K562 (cell line): ENCODE measurements around the gene UBLCP1. TPM values are rescaled to one million over a fixed set of nuclear protein-coding genes. Genes with fewer than 3 reads are reported as not detected.
A peak's percentile ranks its signal among the peaks of the same experiment; 100 is the strongest.
"Not testable (repeated sequence)": the region's sequence is repeated elsewhere in the genome, so short reads cannot be mapped to it uniquely, and the experiment has no call there.

Experiments used
- CC2D1A ChIP-seq: fragments of 450-650 bp; IDR thresholded peaks from 2 replicates; pipeline ENCODE4 v1.6.1; 2017; ENCODE audit warnings: mild to moderate bottlenecking
- JUN ChIP-seq, 2 experiments: sonication (generic) in 1 of 2; formaldehyde crosslinking in 1 of 2; IDR thresholded peaks; 2 replicates each; pipeline versions ENCODE4 v1.6.1 to v1.8.0; 2012 to 2022; ENCODE audit warnings: borderline replicate concordance in 2 of 2, mild to moderate bottlenecking in 2 of 2, improper control_type of control experiment in 1 of 2, low read depth in 1 of 2, low read length in 1 of 2, missing genetic modification reagents in 1 of 2
- JUNB ChIP-seq: fragments of 450-650 bp; formaldehyde crosslinking; conservative IDR thresholded peaks from 2 replicates; pipeline ENCODE4 v1.4.0; 2020; ENCODE audit warnings: mild to moderate bottlenecking
- JUND ChIP-seq, 2 experiments: IDR thresholded peaks; 2 replicates in 1 of 2; 3 replicates in 1 of 2; pipeline ENCODE4 v1.6.1; 2011; ENCODE audit warnings: borderline replicate concordance in 2 of 2, low read depth in 2 of 2, low read length in 2 of 2, improper control_type of control experiment in 1 of 2, missing biosample characterization in 1 of 2, missing genetic modification characterization in 1 of 2, missing genetic modification reagents in 1 of 2
- KHSRP ChIP-seq: fragments of 450-650 bp; IDR thresholded peaks from 2 replicates; pipeline ENCODE4 v1.6.1; 2017
- LEF1 ChIP-seq: fragments of 450-650 bp; IDR thresholded peaks from 2 replicates; pipeline ENCODE4 v1.6.1; 2016; ENCODE audit warnings: mild to moderate bottlenecking
- MAFG ChIP-seq: fragments of 450-650 bp; conservative IDR thresholded peaks from 2 replicates; pipeline ENCODE4 v1.6.1; 2016; ENCODE audit warnings: missing genetic modification characterization, missing compliant biosample characterization
- MAFK ChIP-seq: IDR thresholded peaks from 2 replicates; pipeline ENCODE4 v1.6.1; 2011; ENCODE audit warnings: low read length, improper control_type of control experiment
- MTA2 ChIP-seq: fragments of 450-650 bp; IDR thresholded peaks from 2 replicates; pipeline ENCODE4 v1.6.1; 2016; ENCODE audit warnings: low read depth
- MYBL2 ChIP-seq, 2 experiments: fragments of 450-650 bp in 1 of 2; sonication (generic) in 1 of 2; formaldehyde crosslinking in 1 of 2; IDR thresholded peaks; 2 replicates each; pipeline versions ENCODE4 v1.6.1 to v1.8.1; 2017 to 2022; ENCODE audit warnings: borderline replicate concordance in 1 of 2, inconsistent platforms in 1 of 2, low read depth in 1 of 2, mild to moderate bottlenecking in 1 of 2, missing genetic modification reagents in 1 of 2, moderate library complexity in 1 of 2
- NEUROD1 ChIP-seq: fragments of 150-350 bp; IDR thresholded peaks from 2 replicates; pipeline ENCODE4 v1.6.1; 2014; ENCODE audit warnings: borderline replicate concordance, low read length, low read depth; ENCODE audit not compliant: partially characterized antibody
- RAD51 ChIP-seq: fragments of 450-650 bp; IDR thresholded peaks from 2 replicates; pipeline ENCODE4 v1.7.1; 2016; ENCODE audit warnings: low read depth, mild to moderate bottlenecking, borderline replicate concordance
- SREBF1 ChIP-seq: fragments of 150-350 bp; IDR thresholded peaks from 2 replicates; pipeline ENCODE4 v1.6.1; 2014; ENCODE audit warnings: antibody characterized with exemption, low read depth, low read length, borderline replicate concordance
- TARDBP ChIP-seq: fragments of 450-650 bp; IDR thresholded peaks from 2 replicates; pipeline ENCODE4 v1.6.1; 2016
- TEAD4 ChIP-seq, 2 experiments: sonication (generic) in 1 of 2; formaldehyde crosslinking in 1 of 2; IDR thresholded peaks; 2 replicates each; pipeline versions ENCODE4 v1.6.1 to v1.8.0; 2012 to 2022; ENCODE audit warnings: borderline replicate concordance in 1 of 2, inconsistent platforms in 1 of 2, low read length in 1 of 2, mild to moderate bottlenecking in 1 of 2, missing genetic modification reagents in 1 of 2
- ZNF316 ChIP-seq: fragments of 450-650 bp; IDR thresholded peaks from 2 replicates; pipeline ENCODE4 v1.6.1; 2016
- ZNF318 ChIP-seq, 2 experiments: fragments of 450-650 bp; IDR thresholded peaks; 2 replicates each; pipeline ENCODE4 v1.6.1; 2016; ENCODE audit warnings: mild to moderate bottlenecking in 2 of 2, borderline replicate concordance in 1 of 2, low read depth in 1 of 2, moderate library complexity in 1 of 2
- polyA plus RNA-seq, 8 experiments: library from polyadenylated mRNA; depleted of rRNA in 4 of 8; stranded (reverse) in 5 of 8; unstranded in 3 of 8; fragments of >200 nt; fragmentation: Nextera tagmentation in 2 of 8; fragmentation: Illumina TruSeq in 1 of 8; extraction: Ambion mirVana in 2 of 8; extraction: Trizol in 1 of 8; gene quantifications; 2 replicates each; pipeline versions ENCODE4 v1.2.1 to v1.2.3, GENCODE V29; 2011 to 2014; ENCODE audit warnings: inconsistent platforms in 1 of 8, missing spikeins in 1 of 8
- total RNA-seq, 7 experiments: library from RNA; depleted of rRNA in 6 of 7; stranded (reverse); fragments of >200 nt in 6 of 7; fragmentation: Illumina TruSeq in 2 of 7; extraction: Trizol in 2 of 7; gene quantifications; 2 replicates each; pipeline versions ENCODE4 v1.2.1 to v1.2.3, GENCODE V29; 2011 to 2021; ENCODE audit warnings: low replicate concordance in 1 of 7

The UBLCP1 gene
- total and polyA plus RNA-seq, 9 of the 15 experiments (the other 6 are each of a cell fraction or from before 2014, with no cell fraction given): 18.8 to 39.8 (median 30.2) TPM

- TF ChIP-seq ZNF318 (IDR thresholded peaks at IDR 0.05; ENCODE audit: borderline replicate concordance in 1 of 2, low read depth in 1 of 2) (peak in 1 of 2 experiments; percentile 98; a peak in 3 of 4 replicates), MAFG (tag) (peak; percentile 76), LEF1 (peak; percentile 66; the same call in 1 of the 2 replicates), TARDBP (peak; percentile 13; the same call in 1 of the 2 replicates), MYBL2 (IDR thresholded peaks at IDR 0.05; ENCODE audit: low read depth) (peak; percentile 84), TEAD4 (IDR thresholded peaks at IDR 0.05; ENCODE audit: low read length) (peak; percentile 74), SREBF1 (0 out of 2 replicates have a peak, but pooled peaks have one; percentile 41), MTA2 (peak; percentile 65), JUN (IDR thresholded peaks at IDR 0.05; ENCODE audit: borderline replicate concordance, low read depth, low read length) (peak; percentile 98), JUN (CRISPR knock-in tag; IDR thresholded peaks at IDR 0.05; ENCODE audit: borderline replicate concordance) (peak; percentile 66; the same call in 1 of the 2 replicates), ZNF316 (peak; percentile 47; the same call in 1 of the 2 replicates), RAD51 (peak; percentile 68), NEUROD1 (peak; percentile 20), MAFK (peak; percentile 53), JUND (IDR thresholded peaks at IDR 0.05; ENCODE audit: borderline replicate concordance, low read depth, low read length) (peak; percentile 96), JUND (tag; IDR thresholded peaks at IDR 0.05; ENCODE audit: borderline replicate concordance, low read depth, low read length) (peak; percentile 98), CC2D1A (peak; percentile 85), KHSRP (peak; percentile 32; the same call in 1 of the 2 replicates), JUNB (CRISPR knock-in tag) (peak; percentile 58; the same call in 1 of the 2 replicates)
- TF ChIP-seq MYBL2, TEAD4 (CRISPR knock-in tag; IDR thresholded peaks at IDR 0.05; ENCODE audit: borderline replicate concordance): not testable (repeated sequence)
Observed at GRCh38 chr5:159301929-159302860, 39.1 kb downstream of the UBLCP1 start (continued).
